ENCODE data around the gene SSC5D. TPM values are rescaled to one million over a fixed set of nuclear protein-coding genes. Genes with fewer than 3 reads are reported as not detected.

Gene SSC5D
- total RNA-seq, 1 donor from 2014 or later: 1.1 TPM

DNA sequence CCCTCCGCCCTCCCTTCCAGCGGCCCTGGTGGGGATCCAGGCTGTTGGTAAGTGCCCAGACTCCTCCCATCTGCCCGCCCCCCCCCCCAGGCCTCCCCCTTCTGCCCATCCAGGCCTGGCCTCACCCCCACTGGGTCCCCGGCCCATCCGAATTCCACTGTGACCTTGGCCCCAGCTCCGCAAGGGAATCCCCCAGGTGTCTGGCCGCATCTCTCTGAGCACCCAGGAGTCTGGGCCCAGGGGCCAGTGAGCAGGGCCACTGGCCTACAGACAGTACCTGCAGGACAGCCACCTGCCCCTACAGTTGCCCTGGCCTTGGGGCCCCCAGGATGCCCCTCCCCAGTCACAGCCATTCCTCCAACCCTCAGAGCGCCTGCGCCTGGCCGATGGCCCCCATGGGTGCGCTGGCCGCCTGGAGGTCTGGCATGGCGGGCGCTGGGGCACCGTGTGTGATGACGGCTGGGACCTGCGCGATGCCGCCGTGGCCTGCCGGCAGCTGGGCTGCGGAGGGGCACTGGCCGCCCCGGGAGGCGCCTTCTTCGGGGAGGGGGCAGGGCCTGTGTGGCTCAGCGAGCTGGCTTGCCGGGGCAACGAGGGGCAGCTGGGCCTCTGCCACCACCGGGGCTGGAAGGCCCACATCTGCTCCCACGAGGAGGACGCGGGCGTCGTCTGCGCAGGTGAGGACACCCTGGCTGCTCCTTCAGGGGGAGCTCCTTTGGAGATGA, 912 bp downstream of the SSC5D start:
- Mint-ChIP-seq H3K9me3 (ENCODE audit: low read depth) (no peaks in the 10 kb centered on the region), H3K4me3 (ENCODE audit: low read depth) (no peak overlapping the region), H3K4me1 (ENCODE audit: low read depth) (peaks cover 13% of the 10 kb centered on the region), H3K27ac (no peak overlapping the region), H3K27me3 (peaks cover 11% of the 10 kb centered on the region), H3K36me3 (ENCODE audit: insufficient read depth) (no peaks in the 10 kb centered on the region)
- no peak for DNase-seq (ENCODE audit: low spot score, unreplicated experiment)
- TF ChIP-seq, protein P1, sequence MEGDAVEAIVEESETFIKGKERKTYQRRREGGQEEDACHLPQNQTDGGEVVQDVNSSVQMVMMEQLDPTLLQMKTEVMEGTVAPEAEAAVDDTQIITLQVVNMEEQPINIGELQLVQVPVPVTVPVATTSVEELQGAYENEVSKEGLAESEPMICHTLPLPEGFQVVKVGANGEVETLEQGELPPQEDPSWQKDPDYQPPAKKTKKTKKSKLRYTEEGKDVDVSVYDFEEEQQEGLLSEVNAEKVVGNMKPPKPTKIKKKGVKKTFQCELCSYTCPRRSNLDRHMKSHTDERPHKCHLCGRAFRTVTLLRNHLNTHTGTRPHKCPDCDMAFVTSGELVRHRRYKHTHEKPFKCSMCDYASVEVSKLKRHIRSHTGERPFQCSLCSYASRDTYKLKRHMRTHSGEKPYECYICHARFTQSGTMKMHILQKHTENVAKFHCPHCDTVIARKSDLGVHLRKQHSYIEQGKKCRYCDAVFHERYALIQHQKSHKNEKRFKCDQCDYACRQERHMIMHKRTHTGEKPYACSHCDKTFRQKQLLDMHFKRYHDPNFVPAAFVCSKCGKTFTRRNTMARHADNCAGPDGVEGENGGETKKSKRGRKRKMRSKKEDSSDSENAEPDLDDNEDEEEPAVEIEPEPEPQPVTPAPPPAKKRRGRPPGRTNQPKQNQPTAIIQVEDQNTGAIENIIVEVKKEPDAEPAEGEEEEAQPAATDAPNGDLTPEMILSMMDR (IDR thresholded peaks at IDR 0.05; ENCODE audit: unreplicated experiment): no peak

DNA sequence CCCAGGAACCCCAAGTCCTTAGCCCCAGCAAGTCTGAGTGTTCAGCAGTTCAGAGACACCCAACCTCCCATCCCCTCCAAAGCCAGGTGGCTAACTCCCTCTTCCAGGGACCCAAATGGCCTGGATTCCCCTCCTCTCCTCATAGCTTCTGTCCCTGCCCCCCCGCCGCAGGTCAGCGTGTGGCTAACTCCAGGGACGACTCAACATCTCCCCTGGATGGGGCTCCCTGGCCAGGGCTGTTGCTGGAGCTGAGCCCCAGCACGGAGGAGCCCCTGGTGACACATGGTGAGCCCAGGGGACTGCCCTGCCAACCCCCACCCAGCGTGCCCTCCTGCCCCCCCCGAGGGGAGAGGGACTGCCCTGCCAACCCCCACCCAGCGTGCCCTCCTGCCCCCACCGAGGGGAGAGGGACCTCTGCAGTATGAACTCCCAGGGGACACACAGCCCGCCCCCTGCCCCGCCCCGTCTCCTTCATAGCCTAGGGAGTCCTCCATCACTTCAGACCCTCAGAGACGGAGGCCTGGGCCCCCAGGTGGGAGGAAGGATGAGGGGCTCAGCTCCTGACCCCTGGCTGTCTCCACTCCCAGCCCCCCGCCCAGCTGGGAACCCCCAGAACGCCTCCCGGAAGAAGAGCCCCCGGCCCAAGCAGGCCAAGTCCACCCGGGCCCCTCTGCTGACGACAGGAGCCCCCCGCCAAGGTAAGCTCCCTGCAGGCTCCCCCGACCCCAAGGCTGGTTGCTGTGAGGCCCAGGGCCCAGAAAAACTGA, 1.7 kb downstream of the SSC5D start:
- peaks cover 13% of the 10 kb centered on the region for H3K4me1 Mint-ChIP-seq (ENCODE audit: low read depth)
- TF ChIP-seq, protein P1 (IDR thresholded peaks at IDR 0.05; ENCODE audit: unreplicated experiment): no peak
- no peak overlapping the region for H3K4me3 Mint-ChIP-seq (ENCODE audit: low read depth)
- peaks cover 11% of the 10 kb centered on the region for H3K27me3 Mint-ChIP-seq
- H3K36me3 Mint-ChIP-seq (ENCODE audit: insufficient read depth): no peaks in the 10 kb centered on the region
- H3K9me3 Mint-ChIP-seq (ENCODE audit: low read depth): no peaks in the 10 kb centered on the region
- no peak for DNase-seq (ENCODE audit: low spot score, unreplicated experiment)
- H3K27ac Mint-ChIP-seq: no peak overlapping the region

DNA sequence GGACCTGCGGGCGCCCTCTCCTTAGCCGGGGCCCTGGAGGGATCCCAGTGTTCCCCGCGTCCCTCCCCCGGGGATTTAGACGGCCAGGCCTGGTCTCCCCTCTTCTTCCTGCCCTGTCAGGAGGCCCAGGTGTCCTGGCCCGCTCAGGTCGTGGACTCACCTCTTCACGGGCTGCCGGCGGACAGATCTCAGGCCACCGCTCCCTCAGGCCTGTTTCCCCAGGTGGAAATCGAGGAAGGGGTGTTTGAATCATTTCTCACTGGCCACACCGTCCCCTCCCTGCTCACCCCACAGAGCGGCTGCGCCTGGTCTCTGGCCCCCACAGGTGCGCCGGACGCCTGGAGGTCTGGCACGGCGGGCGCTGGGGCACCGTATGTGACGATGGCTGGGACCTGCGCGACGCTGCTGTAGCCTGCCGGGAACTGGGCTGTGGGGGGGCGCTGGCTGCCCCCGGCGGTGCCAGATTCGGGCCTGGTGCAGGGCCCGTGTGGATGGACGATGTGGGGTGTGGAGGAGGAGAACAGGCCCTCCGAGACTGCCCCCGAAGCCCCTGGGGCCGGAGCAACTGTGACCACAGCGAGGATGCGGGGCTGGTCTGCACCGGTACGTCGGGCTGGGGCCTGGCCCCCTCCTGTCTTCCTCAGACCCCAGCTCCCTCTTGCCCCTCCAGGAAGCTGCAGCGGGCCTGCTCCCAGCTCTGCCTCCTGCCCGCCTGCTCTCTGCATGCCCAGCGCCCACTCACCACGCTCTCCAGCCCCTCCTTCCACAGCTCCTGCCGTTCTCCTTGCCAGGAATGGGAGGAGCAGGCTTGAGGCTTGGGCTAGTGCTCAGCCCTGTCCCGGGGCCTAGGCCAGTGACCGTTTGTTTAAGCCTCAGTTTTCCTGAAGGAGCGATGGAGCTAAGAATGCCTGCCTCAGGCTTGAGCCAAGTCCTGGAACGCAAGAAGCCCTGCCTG, 2.5 kb downstream of the SSC5D start:
- Mint-ChIP-seq H3K4me3 (ENCODE audit: low read depth) (no peak overlapping the region), H3K27ac (no peak overlapping the region), H3K9me3 (ENCODE audit: low read depth) (no peaks in the 10 kb centered on the region), H3K27me3 (peaks cover 11% of the 10 kb centered on the region), H3K36me3 (ENCODE audit: insufficient read depth) (no peaks in the 10 kb centered on the region), H3K4me1 (ENCODE audit: low read depth) (peaks cover 12% of the 10 kb centered on the region)
- DNase-seq (ENCODE audit: low spot score, unreplicated experiment): no peak
- TF ChIP-seq, protein P1 (IDR thresholded peaks at IDR 0.05; ENCODE audit: unreplicated experiment): no peak

DNA sequence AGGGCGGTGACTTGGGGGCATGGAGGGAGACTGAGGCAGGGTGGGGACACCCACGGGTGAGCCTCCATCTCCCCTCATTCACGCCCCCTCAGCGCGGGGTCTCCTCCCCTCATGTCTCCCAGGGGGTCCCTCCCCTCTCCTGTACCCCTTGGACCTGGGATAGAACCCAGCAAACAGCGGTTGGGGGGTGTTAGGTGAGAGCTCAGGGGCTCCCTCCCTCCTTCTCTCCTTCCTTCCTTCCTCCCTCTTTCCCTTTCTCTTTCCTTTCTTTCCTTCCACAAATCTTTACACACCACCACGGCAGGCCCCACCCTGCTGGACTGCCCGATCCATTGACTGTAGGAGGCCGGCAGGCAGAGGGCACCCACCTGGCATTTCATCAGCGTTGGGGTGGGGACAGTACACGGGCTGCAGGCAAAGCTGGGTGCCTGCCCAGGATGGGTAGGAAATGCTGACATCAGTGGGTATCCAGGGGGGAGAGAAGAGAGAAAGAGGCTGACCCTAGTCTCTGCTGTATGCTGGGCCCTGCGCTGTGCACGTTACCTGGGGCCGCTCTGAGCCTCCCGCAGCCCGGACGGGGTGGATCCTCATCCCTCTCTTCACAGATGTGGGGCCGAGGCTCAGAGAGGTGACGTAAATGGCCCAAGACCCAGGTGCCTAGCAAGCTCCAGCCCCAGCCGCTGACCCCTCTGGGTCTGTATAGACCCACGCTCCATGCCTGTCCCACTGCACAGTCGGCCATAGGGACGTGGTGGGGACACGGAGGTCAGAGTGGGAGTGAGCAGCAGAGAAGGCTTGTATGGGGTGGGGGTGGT, 3.5 kb downstream of the SSC5D start:
- Mint-ChIP-seq H3K4me1 (ENCODE audit: low read depth) (peaks cover 8% of the 10 kb centered on the region), H3K4me3 (ENCODE audit: low read depth) (no peak overlapping the region), H3K36me3 (ENCODE audit: insufficient read depth) (no peaks in the 10 kb centered on the region), H3K9me3 (ENCODE audit: low read depth) (no peaks in the 10 kb centered on the region), H3K27ac (no peak overlapping the region), H3K27me3 (peaks cover 11% of the 10 kb centered on the region)
- TF ChIP-seq, protein P1 (IDR thresholded peaks at IDR 0.05; ENCODE audit: unreplicated experiment): no peak
- no peak for DNase-seq (ENCODE audit: low spot score, unreplicated experiment)

Measured in progenitor cell of endocrine pancreas (in vitro differentiated cells).